Fibroblast of peridontal ligament (primary cell): ENCODE data around the gene KLK12.

ENCODE experiments used
- DNase-seq: peaks from one replicate; pipeline ENCODE4 v3.0.0-alpha.2; 2010; ENCODE audit errors: extremely low read depth

The KLK12 gene, protein sequence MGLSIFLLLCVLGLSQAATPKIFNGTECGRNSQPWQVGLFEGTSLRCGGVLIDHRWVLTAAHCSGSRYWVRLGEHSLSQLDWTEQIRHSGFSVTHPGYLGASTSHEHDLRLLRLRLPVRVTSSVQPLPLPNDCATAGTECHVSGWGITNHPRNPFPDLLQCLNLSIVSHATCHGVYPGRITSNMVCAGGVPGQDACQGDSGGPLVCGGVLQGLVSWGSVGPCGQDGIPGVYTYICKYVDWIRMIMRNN

DNA sequence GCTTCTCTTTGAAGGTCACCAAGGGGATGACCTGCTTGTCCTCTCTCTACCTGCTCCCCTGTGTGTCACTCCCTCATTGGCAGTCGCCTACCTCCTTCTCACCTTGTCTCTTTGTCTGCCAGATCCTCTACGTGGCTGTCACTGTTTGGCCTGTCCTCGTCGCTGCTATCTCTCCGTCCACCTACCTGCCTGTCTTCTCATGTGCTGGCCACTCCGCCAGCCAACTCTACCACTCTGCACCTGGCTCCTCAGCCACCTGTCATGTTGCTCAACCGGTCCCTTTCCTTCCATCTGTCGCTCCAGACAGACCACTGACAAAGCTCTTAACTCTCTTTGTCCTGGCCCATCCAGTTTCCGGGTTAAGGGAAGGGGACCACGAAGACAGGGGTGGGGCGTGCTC is at the start of gene KLK12:
TSS of gene KLK12 (minus strand) at position 299 of the 400 bp plus-strand sequence. CDS start 381 bp downstream, outside the sequence.
- DNase-seq, result no peak

DNA sequence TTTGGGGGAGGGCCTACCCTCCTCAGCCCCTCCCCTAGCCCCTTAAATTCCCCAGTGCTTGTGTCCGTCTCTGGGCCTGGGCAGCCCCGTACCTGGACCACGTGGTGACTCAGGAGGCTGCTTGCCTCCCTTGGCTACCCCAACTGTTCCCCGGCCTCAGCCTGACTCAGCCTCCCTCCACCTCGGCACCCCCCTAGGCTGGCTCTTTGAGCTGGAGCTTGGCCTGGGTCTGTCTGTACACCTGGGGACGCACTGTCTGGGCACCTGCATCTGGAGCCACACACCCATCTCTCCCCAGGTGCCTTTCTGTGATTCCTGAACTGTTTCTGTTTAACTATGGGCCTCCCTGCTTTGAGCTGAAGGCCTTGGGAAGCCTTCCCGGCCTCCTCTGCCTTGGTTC is 49.7 kb upstream of the KLK12 start:
- DNase-seq, result no peak

DNA sequence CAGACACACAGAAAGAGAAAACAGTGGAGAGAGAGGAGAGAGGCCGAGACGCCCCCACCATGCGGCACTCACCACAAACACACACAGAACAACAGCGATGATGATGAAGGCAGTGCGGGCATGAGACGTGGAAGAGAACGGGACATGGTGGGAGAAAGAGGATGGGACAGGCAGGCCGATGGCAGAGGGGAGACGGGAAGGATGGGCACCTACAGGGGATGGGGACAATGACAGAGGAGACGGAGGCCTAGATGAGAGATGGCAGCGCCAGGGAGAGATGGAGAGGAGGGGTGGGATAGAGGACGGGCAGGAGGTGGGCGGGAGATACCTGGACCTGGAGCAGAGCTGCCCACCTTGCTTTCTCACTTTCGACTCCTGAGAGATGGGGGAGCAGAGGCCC is 49.0 kb upstream of the KLK12 start:
- no peak for DNase-seq

DNA sequence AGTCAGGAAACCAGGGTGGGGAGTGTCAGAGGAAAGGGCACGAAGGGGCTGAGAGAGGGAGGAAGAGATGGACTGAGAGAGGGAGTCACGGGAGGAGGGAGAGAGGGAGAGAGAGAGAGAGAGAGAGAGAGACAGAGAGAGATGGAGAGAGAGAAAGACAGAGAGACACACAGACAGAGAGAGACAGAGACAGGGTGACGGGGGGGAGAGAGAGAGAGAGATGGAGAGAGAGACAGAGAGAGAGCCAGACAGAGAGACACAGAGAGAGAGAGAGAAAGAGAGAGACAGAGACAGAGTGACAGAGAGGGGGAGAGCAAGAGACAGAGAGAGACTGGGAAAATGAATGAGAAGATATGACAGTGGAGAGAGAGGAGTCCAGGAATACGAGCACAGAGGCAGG is 48.4 kb upstream of the KLK12 start:
- no peak for DNase-seq

DNA sequence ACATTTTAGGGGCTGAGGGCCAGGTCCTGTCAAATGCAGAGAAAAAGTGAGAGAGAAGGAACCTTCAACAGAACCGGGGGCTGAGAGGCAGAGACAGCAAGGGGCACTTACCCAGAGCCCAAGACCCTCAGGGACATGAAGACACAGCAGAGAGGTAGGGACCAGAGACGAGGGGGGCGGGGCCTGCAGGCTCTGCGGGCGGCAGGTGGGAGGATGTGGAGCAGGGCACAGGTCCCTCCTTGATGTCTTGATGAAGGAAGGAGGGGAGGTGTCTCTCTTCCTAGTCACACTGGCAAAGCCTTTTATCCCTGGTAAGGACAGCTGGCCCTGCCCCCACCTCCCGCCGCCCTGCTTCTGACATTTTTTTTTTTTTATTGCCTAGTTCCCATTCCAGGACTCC is 47.8 kb upstream of the KLK12 start, which contains the start of gene KLK14:
TSS of gene KLK14 (minus strand) at position 277 of the 400 bp plus-strand sequence. CDS start at position 4, 273 bp downstream.
- no peak for DNase-seq

DNA sequence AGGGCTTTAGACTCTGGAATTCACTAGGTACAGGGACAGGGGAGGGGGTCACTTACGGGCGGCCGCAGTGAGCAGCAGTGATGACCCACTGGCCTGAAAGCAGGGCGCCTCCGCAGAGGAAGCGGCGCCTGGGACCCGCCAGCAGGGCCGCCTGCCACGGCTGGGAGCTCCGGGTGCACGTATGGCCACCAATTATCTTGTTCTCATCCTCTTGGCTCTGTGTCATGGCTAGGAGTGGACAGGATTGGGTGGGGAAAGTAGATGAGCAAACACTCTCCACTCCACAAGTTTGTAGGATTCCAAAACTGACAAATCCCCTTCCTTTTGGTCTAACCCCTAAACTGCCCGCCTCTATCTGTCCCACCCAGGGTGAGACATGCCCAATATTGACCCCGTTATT is 46.7 kb upstream of the KLK12 start:
- DNase-seq, result no peak

DNA sequence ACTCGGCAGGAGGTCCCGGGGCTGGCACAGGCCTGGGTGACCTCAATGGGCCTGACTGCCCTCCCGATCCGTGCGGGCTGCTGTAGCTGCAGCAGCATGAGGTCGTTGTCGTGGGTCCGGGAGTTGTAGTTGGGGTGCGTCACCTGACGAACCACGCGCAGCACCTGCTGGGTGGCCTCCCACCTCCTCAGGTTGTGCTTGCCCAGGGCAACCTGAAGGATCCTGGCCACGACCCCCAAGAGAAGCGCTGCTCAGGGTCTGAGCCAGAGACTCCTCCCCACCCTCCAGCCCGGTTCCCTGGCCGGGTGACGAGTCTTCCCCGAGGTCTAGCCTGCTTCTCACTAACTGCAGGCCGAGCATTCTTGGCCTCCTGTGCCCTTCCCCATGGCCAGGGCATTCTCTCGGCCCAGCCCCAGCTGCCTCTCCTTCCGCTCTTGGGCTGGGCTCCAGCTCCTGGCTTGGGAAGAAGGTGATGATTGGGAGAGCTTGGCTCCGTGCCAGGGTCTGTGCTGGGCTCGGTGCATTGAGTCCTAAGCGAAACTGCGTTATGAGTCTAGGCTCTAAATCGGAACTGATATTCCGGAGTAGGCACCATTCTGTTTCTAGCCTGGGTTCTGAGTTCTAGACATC is 44.8 kb upstream of the KLK12 start:
- no peak for DNase-seq

DNA sequence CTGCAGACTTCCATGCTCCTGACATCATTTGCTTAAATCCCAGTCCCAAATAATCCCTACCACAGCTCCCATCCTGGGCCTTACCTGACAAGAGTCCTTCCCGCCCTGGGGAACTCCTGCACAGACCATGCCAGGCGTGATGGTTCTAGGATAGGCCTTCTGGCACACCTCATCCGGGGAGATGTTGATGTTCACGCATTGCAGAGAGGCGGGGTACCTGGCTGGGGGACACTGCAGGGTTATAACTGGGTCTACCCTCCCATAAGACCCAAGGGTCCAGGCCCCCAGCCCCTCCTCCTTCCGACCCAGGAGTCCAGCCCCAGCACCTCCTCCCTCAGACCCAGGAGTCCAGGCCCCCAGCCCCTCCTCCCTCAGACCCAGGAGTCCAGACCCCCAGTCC is 43.9 kb upstream of the KLK12 start:
- DNase-seq, result no peak

DNA sequence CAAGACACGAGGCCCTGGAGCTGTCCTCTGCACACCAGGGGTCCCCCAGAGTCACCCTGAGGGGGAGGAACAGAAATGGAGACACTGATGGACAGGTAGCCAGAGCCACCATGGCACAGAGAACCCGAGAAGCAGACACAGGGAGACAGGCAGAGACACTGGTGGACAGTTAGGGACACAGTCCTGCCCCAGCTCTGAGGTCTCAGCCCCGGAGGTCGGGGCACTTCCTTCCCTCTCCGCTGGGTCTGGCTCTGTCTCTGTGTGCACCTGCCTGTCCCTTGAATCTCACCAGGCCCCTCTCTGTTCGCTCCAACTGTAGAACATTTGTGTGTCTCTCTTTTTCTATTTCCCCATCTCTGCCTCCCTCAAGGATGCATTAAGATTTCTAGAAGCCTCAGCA is 43.3 kb upstream of the KLK12 start:
- no peak for DNase-seq

DNA sequence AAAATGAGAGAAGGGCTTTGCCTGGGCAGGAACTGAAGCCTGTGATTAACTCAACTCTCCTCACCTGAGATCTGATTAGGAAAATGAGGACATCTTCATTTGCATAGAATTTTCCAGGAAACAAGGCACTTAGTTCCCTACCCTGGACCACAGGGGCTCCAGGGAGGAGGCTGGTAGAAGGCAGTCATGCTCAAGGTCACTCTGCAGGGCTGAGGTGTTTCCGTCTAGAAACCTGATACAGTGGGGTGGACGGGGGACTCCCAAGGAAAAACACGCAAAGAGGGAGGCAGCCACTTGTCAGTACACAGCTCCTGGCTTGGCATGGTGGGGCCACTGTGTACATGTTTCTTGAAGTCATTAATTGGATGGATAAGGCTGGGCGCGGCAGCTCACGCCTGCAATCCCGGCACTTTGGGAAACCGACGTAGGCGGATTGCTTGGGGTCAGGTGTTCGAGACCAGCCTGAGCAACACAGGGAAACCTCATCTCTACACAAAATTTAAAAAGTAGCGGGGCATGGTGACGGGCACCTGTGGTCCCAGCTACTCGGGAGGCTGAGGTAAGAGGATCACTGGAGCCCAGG is 41.9 kb upstream of the KLK12 start:
- DNase-seq, result no peak

DNA sequence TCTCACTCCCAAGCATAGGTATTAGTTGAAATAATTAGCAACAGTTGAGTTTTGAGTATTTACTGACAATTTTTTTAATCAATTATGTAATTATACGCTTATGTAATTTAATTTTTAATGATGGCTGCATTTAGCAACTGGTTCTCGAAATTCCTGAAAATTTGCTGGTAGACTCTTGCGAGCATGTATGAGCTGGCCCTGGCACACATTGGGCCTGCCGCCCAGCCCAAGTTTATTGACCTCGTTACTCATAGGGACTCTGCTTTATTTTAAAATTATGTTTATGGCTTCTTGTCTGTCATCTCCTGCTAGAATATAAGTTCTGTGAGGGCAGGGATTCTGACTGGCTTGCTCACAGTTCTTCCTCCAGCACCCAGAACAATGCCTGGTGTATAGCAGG is 41.2 kb upstream of the KLK12 start:
- DNase-seq, result no peak

DNA sequence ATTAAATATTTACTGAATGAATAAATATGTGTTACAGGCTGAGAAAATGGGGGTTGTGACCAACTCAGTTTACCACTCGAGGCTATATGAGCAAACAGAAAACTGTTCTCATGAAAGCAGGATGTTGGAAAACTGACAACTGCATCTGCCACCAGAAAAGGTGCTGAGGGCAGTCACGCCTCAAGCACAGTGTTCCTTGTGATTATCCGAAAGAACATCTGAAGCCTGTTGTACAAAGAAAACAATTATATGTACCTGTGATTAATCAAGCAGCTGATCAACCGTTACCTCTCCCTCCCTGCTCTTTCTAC is 36.2 kb upstream of the KLK12 start:
- no peak for DNase-seq

DNA sequence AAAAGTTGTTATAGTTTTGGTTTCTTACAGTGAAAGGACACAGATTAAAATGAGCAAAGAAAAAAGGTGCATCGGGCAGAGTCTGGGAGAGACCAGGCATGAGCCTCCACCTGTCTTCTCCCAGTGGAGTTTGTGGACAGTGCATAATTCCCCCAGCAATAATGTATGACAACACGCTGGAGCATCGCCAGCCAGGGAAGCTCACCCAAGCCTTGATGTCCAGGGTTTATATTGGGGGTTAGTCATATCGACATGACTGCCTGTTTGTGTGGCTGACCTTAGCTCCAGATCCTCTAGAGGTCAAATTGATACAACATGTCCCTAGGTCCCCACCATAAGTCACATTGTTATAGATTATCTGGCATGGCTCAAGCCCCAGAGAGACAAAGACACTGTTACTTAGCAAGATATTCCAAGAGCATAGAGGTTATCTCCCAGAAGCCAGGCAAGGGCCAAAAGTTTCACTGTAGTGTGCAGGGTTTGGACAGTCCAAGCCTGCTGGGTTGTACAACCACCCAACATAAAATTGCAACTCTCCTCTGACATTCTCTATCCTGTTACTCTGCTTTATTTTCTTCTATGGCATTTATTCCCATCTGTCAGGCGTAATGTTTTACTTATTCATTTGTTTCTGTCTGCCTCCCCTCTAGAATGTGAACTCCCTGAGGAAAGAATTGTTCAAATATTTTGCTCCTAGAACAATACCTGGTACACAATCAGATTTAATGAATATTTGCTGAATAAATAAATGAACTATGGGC is 35.7 kb upstream of the KLK12 start:
- no peak for DNase-seq

DNA sequence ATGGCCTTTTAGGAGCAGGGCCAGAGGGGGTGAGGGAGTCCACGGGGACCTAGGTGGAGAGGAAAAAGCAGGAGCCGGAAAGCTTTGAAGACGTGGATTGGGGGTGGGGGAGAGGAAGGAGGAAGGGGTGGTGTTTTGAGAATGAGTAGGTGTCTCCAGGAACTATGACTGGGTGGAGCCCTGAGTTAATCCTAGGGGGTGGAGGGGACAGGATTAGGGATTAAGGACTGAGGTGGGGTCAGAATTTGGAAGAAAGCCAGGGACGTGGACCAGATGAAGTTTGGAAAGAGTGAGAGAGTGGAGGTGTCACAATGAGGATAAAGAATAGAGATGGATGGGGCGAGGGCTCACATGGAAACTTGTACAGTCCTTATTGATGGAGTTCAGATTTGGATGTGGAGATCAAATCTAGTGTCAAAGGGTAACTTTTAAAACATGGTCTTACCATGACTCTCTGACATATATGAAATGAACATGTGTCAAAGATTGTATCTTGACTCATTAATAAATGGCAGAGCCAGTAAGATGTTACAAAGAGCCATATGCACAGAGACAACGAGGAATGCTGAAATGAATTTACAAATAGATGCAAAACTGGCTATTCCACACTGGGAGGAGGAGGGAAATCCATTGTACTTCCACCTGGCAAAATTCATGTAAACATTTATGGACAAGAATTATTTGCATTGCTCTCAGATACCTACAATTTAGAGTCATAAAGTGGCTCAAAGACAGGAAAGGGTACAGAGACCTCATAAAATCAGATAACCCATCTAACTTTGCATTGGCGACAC is 31.8 kb upstream of the KLK12 start:
- DNase-seq, result no peak

DNA sequence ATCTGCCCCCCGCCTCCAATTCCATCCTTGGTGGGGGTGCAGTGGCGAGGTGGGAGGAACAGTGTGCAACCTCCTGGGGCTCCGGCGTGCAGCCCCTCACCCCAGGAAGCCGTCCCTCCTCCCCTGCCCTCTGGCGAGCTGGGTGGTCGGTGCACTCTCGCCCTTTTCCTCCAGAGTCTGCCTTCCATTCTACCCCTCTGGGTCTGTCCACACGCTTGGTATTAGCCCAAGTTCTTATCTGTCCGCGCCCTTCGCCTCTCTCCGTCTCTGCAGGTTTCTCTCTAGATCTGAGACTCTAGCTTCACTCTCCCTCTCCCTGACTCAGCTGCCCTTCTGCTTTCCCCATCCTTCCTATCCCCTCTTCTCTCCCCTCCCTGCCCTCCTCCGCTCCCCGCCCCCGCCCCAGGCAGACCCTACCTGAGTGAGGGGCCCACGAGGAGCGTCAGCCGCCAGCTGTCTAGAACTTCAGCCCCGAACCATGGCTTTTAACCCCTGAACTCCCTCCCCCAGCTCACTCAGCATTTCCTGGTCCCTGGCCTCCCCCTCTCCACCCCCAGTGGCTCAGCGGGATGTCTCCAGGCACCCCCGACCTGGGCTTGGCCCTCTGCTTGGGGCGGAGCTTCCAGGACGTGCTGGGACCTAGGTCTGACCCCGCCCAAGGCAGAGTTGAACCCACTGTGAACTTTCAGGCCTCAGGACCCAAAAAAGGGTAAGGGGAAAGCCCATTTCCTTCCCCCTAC is 30.6 kb upstream of the KLK12 start:
- no peak for DNase-seq

DNA sequence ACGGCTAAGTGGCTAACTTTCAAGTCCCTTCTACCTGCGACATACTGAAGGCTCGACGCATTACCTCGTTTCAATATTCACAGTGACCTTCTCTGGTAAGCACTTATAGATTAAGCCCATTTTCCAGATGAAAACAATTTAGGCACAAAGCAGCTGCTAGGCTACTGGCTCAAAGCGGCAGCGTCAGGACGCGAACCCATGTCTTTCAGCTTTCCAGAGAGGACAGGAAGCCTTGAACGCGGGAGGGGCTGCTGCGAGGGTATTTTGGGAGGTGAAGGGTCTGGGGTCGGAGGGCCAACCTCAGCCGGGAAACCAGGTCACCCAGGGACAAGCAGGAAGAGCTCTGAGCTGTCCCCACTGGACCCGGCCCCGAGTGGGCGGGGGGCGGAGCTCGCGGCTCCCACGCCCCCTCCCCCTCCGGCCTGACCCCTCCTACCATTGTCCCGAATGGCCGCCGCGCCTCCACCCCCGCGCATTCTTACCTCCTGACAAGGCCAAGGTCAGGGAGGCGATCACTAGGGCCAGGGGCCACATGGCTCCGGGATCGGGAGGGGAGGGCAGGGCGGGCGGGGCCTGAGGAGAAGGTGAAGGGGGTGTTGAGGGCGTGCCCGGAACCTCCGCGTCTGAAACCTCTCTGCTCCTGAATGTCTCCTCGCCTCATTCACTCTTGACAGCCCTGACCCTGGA is 29.9 kb upstream of the KLK12 start, which contains the start of gene KLK13:
TSS of gene KLK13 (minus strand) at position 559 of the 687 bp plus-strand sequence. CDS start at position 534, 25 bp downstream.
- DNase-seq, result no peak

DNA sequence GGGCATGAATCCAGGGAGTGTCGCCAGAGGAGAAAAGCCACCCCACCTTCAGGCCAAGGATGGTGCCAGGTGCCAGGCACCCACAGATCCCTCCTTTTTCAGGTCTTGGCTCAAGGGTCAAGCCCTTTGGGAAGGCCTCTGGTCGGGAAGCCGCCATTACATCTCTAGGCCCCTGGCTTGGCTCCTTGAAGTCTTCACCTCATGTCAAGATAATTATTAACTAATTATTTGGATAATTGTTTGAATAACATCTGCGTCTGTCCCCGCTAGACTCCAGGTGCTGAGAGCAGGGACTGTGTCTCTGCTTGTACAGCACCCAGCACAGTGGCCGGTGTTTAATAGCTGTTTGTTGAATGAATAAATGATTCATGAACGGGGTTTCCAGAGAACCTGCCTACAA is 28.9 kb upstream of the KLK12 start:
- no peak for DNase-seq

DNA sequence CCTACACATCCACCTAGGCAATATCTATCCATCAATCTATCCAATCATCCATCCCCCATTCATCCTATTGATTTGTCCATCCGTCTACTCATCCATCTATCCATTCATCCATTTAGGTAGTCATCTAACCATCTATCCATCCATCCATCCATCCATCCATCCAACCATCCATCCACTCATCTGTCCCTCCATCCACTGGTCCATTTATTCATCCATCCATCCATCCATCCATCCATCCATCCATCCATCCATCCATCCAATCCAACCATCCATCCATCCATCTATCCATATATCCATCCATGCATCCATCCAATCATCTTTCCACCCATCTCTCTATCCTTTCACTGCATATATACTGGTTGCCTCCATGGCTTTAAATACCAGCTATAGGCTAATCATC is 26.2 kb upstream of the KLK12 start:
- DNase-seq, result no peak

DNA sequence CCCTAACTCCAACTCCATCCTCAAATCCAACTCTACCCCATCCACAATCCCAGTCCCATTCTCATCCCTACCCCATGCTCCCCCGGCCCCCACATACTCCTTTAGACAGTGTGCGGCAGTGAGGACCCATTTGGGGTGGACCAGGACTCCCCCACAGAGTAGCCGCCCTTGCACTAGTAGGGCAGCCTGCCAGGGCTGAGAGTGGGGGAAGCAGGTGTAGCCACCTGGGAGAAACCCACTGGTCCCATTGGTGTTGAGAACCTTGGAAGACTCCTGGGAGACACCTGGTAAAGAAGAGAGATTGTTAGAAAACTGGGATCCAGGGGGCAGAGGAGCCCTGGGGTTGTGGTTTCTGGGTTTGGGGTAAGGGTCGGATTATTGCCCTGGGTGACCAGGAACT is 25.5 kb upstream of the KLK12 start:
- DNase-seq, result no peak

DNA sequence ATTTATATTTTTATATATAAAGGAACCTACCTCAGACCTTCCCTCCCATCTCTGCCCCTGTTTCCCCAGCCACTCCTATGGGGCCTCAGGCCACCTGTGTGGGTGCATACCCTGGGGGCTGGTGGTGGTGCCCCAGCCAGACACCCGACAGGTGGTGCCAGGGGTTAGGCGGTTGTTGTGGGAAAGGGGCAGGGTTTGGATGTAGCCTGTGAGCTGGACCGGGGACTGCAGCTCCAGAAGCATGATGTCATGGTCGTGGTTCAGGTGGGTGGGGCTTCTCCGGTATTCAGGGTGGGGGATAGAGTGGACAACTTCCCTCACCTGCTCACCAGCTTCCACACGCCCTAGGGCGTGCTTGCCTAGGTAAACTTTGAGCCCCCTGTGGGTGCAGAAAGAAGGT is 24.9 kb upstream of the KLK12 start:
- no peak for DNase-seq

DNA sequence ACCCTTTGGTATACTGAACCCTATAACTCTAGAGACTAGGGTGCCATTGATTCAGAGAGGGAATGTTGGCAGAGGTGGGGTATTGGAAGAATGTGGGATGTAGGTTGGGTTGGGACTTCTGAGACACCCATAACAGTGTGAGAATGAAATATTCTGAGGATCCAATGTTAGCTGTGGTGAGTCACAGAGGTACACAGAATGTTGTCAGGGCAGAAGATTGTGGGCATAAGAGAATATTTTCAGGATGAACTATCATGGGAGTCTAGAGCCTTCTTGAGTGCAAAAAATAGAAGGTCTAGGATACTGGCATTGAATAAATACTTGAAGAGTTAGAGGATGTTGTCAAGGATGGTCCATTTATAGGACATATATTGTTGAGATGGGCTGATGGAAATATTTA is 21.1 kb upstream of the KLK12 start:
- DNase-seq, result no peak
